Left renal cortex interstitium (tissue), 4 donors: ENCODE results near the gene SORCS2. TPM values are rescaled to one million over a fixed set of nuclear protein-coding genes. Genes with fewer than 3 reads are reported as not detected.

Experiments
- DNase-seq, 4 donors: peaks; one replicate each; pipeline ENCODE4 v3.0.0-alpha.2; 2013; ENCODE audit warnings: low read depth in 4 of 4, low spot score in 2 of 4, missing footprints in 1 of 4
- polyA plus RNA-seq, 4 donors: library from polyadenylated mRNA; unstranded; fragments of 120-200 nt; gene quantifications; one replicate each; pipeline ENCODE4 v1.2.1, GENCODE V29; 2013; ENCODE audit not compliant: insufficient read length in 4 of 4

The SORCS2 gene
- polyA plus RNA-seq, 4 donors: 3.7 to 11.5 (median 8.4) TPM

GRCh38 chr4:7383266-7383665, 190.9 kb downstream of the SORCS2 start:
- no peak for DNase-seq

DNA sequence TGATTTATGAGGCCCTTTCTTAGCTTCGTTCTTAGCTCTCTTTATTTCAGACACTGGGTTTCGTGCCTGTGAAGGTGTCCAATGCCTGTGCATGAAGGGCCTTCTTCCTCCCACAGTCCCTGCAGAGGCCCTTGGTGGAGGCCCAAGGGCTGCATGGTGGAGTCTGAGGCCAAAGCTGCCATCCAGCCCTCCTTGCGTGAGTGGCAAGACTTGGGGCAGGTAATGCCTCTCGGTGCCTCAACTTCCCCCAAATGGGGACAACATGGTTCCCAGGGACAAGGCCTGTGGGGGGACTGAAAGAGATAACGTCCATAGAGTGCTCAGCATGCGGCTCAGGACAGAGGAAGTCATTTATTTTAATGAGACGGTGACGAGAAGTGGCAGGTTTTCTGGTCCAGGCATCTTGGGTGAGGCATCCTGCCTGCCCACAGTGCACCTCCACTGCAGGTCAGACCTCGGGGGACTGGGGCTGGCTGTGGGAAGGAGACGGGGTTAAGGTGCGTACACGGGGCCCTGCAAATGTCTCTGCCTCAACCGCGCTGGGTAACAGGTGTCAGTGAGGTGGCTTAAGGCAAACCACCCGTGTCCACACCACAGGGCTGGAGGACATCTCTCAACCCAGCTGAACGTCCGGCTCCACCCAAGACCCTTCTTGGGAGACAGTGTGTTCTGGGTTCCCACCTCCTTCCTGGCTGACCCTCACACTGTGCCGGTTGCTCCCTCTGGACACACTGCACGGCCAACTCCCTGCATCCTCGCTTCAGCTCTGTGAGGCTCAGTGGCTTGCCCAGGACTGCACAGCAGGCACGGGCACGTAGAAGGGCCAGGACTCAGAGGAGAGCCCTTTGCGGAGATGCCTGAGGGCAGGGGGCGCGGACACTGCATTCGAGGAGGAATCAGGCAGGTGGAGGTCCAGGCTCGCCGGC, 191.9 kb downstream of the SORCS2 start:
- no peak for DNase-seq

- DNase-seq: no peak
Observed at GRCh38 chr4:7384929-7385890, 192.9 kb downstream of the SORCS2 start.

DNA sequence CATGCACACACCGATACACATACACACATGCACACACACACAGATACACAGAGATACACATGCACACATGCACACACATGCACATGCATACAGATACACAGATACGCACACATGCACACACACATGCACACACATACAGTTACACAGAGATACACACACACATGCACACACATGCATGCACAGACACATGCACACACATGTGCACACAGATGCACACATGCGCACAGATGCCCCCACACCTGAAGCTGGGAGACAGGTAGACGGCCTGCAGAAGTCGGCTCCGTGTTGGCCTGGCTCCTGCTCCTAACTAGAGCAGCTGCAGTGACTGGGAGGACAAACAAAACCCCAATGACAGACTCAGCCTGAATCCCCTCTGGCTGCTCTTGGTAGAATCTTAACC, 195.6 kb downstream of the SORCS2 start:
- no peak for DNase-seq

- no peak for DNase-seq
Observed at GRCh38 chr4:7388627-7389026, 196.3 kb downstream of the SORCS2 start.

- no peak for DNase-seq
Observed at GRCh38 chr4:7389101-7389701, 196.9 kb downstream of the SORCS2 start.

GRCh38 chr4:7389719-7390118, 197.4 kb downstream of the SORCS2 start:
- DNase-seq: no peak

DNA sequence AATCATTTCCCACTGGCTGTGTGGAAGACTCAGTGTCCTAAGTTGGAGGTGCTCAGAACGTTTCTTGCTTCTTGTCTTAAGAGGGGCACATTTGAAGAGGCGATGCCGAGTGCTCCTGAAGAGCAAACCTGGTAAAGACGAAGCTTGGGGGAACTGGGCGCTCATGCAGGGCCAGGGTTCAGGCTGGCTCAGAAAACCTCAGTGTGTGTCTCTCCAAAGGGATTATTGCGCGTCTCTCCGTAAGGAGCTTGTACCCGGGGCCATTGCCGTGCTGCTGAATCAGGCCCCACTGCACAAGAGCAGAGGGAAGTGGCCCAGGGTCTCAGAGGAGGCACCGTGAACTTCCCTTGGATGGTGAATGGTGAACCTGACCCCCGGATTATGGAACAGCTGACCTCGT, 198.0 kb downstream of the SORCS2 start:
- DNase-seq: no peak

- no peak for DNase-seq
Observed at GRCh38 chr4:7390906-7391636, 198.7 kb downstream of the SORCS2 start.

DNA sequence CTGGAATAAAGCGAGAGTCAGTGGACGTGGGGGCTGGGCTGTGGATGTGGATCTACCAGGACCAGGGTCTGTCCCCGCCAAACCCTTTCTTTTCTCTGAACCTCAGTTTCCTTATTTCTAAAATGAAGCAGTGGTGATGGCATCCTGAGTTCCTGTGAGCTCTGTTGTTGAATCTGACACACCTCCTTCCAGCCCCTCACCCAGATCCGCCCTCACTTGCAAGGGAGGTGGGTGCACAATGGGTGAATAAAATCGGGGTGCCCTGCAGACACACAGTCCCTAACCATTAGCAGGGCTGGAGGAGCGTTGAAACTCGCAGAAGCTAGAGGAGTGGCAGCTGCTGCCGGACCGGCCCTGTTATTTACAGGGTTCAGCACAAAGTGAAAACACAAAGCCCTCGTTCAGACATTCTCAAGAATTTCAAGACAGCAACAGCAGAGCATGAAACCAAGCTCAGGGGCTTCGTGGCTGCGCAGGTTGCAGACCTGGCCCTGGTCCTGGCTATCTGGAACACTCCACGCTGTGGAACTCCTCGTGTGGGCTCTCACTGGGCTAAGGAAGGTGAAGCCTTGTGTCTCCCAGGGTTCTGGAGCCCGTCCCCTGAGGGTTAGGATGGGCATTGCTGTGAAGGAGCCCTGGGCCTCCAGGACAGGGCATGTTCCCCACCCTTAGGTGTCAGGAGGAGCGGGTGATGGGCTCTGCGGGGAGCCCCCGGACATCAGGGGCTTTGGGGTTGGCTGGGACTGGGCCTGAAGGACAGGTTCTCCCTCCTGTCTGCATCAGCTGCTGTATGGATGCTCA, 199.5 kb downstream of the SORCS2 start:
- DNase-seq: no peak

DNA sequence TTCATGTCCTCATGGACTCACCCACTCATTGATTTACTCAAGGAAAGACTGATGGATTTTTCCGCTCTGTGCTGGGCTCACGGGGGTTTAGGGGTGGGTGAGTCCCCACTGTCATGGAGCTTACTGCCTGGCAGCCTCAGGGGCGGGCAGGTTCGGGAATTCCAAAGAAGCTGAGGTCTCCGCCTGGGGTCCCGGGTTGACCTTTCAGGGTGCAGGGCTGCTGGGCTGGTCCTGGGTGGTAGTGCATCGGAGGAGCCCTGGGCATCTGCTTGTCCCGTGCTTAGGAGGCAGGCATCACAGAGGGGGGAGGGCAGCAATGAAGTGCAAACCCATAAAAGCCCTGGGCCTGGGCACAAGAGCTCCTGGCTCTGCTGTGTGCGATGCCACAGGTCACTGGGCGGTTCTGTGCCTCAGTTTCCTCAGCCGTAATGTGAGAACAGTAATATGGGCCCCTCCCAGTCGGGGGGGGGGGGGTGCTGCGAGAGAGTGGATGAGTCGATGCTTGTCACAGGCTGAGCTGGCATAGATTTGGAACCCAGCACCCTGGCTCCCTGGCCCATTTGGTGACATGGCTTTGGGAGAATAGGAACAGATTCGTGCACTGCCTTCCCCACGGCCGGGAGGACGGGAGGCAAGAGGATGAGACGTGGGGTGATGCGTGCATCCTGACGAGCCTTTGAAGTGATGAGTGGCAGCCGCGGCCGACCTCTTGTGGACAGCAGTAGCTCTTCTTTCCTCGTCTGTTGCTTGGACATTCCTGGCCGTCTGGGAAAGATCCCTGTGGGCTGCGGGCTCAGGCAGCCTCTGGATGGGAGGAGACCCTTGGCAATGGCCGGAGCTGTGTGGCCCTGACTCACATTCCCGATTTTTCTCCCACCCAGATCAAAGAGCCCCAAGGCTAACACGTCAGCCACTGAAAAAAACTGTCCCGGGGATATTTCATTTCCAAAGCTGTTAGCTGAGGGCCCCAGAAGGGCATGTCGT, 200.4 kb downstream of the SORCS2 start:
- peak in 2 of 4 donors; percentile 31 to 39 for DNase-seq

DNA sequence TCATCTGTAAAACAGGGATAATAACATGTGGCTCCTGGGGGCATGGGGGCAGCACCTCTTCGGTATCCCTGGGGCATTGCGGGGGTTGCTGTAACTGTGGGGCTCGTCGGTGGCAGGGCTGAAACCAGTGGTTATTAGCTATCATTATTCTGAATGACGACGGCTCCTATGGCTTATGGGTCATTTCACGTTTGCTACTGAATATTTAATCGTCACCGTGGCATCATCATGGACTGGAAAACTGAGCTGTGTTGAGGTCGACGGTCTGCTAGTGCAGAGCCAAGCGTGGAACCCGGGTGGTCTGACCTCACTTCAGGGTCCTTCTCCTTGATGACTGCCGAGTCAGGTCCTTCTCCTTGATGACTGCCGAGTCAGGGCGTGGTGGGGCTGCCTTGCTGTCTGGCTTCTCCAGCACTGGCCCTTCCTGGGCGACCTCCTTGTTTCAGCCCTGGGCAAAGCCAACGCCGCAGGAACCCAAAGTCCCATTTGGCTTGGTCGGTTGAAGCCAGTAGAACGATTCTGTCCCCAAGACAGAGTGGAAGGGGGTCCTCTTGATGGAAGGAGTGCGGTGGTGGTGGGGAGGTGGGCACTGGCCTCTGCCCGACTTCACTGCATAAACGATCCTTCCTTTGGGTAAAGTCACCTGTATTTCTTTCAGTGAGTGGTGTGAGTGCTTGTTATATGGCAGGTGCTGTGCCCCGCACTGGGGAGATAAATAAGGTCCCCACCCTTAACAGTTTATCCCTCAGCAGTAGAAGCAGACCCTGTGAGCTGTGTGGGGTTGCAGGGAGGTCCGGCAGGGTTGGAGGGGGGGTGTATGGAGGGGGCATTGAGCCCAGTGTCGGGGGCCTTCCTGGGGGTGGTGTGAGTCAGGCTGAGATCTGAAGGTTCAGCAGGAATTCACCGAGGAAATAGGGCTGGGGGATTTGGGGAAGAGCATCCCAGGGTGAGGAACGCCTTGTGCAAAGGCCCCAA, 201.6 kb downstream of the SORCS2 start:
- no peak for DNase-seq

GRCh38 chr4:7394681-7395451, 202.5 kb downstream of the SORCS2 start:
- no peak for DNase-seq

GRCh38 chr4:7395645-7396044, 203.3 kb downstream of the SORCS2 start:
- DNase-seq: no peak

GRCh38 chr4:7396186-7396910, 204.0 kb downstream of the SORCS2 start:
- no peak for DNase-seq
